Activated naive CD8-positive, alpha-beta T cell treated with anti-CD3 and anti-CD28 coated beads for 36 hours (primary cell): ENCODE measurements around the gene MIGA1. TPM values are rescaled to one million over a fixed set of nuclear protein-coding genes. Genes with fewer than 3 reads are reported as not detected.
"Not testable (repeated sequence)": the region's sequence is repeated elsewhere in the genome, so short reads cannot be mapped to it uniquely, and the experiment has no call there.

Experiments used
- DNase-seq: peaks from one replicate; pipeline ENCODE4 v3.0.0; 2021
- H3K27ac Mint-ChIP-seq: one replicate; pipeline ENCODE4 v1.8.0; 2022; ENCODE audit warnings: mild to moderate bottlenecking, moderate library complexity, mixed read lengths
- H3K27me3 Mint-ChIP-seq: one replicate; pipeline ENCODE4 v1.8.0; 2022; ENCODE audit warnings: mild to moderate bottlenecking, mixed read lengths
- H3K36me3 Mint-ChIP-seq: one replicate; pipeline ENCODE4 v1.8.0; 2021; ENCODE audit warnings: mild to moderate bottlenecking, mixed read lengths
- H3K4me1 Mint-ChIP-seq: one replicate; pipeline ENCODE4 v1.8.0; 2021; ENCODE audit warnings: mixed read lengths
- H3K4me3 Mint-ChIP-seq: one replicate; pipeline ENCODE4 v1.8.0; 2022; ENCODE audit warnings: mild to moderate bottlenecking, moderate library complexity, mixed read lengths
- H3K9me3 Mint-ChIP-seq: one replicate; pipeline ENCODE4 v1.8.0; 2022; ENCODE audit warnings: mixed read lengths
- total RNA-seq, 2 experiments: library from RNA; stranded (reverse); gene quantifications; one replicate each; pipeline ENCODE4 v1.2.3, GENCODE V29; 2021

MIGA1 gene
- total RNA-seq, 2 experiments from 2014 or later = 6.1 to 7.5 TPM

DNA sequence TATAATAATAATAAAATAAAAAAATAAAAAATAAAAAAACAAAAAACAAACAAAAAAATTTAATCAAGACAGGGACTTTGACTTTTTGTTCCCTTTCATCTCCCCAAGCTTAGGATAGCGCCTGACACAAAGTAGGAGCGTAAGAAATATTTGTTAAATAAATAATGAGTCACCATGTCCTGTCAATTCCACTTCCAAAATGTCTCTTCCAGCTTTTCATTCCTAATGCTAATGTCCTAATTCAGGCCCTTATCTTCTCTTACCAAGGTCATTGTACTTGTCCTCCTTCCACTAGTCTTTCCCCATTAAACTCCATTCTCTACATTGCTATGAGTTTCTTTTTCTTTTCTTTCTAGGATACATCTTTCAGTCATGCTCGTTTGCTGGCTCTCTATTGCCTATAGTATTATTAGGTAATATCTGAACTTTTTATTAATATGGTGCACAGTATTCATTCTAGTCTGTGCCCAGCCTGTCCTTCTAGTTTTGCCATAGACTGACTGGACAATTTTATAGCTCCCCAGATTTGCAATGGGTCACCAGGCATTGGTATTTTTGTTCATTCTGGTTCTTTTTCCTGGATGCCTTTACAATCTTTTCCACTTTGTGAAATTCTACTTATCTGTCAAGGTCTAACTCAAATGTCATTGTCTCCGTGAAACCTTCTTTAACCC is 120.3 kb downstream of the MIGA1 start:
- no peaks in the 10 kb centered on the region for H3K27me3 Mint-ChIP-seq
- H3K4me3 Mint-ChIP-seq = no peak overlapping the region
- no peaks in the 10 kb centered on the region for H3K4me1 Mint-ChIP-seq
- no peaks in the 10 kb centered on the region for H3K9me3 Mint-ChIP-seq
- H3K27ac Mint-ChIP-seq = no peak overlapping the region
- no peaks in the 10 kb centered on the region for H3K36me3 Mint-ChIP-seq
- no peak for DNase-seq

DNA sequence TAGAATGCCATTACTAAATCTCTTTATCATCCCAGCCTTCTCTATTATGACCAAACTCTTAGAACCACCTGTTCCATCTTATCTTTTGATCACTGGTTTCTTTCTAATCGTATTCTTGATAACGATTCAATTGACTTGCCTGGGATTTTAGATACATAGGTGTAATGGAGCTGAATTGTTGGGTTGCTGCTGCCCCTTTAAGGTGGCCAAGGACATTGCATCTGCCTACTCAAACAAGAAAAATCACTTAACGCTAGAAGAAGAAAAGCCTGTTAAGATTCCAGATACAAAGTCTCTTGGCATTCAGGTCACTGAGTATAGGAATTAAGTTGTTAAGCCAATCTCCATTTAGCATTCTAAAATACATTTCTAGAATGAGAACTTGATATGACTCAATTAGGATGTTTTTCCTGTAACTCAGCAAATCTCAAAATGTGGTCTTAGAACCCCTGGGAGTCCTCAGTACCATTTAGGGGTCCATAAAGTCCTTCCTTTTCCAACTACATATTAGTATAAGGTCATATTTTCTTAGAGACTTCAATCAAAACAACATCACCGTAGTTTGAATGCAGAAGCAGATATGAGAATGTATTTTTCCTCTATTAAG is 121.3 kb downstream of the MIGA1 start:
- H3K27me3 Mint-ChIP-seq = no peaks in the 10 kb centered on the region
- peak; percentile 10 for DNase-seq

DNA sequence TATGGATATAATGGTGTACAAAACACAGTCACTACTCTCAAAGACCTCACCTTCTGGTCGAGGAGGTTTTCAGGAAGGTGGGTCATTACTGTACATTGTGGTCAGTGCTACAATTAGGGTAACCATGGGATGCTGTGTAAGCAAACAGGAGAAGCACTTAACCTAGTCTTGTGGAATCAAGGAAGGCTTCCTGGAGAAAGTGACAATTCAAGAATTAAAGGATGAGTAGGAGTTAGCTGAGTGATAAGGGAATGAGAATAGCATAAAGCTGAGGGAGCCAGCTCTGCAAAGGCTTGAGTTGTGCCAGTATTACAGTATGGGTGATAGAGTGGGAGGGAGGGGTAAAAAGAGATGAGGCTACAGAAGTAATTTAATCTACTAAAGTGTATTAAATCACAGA is 126.2 kb downstream of the MIGA1 start:
- Mint-ChIP-seq H3K27ac (no peak overlapping the region), H3K9me3 (no peaks in the 10 kb centered on the region)

More for the DNA sequence above, 121.3 kb downstream of the MIGA1 start:
- Mint-ChIP-seq H3K9me3 (no peaks in the 10 kb centered on the region), H3K36me3 (no peaks in the 10 kb centered on the region), H3K4me3 (no peak overlapping the region), H3K4me1 (no peaks in the 10 kb centered on the region), H3K27ac (no peak overlapping the region)

DNA sequence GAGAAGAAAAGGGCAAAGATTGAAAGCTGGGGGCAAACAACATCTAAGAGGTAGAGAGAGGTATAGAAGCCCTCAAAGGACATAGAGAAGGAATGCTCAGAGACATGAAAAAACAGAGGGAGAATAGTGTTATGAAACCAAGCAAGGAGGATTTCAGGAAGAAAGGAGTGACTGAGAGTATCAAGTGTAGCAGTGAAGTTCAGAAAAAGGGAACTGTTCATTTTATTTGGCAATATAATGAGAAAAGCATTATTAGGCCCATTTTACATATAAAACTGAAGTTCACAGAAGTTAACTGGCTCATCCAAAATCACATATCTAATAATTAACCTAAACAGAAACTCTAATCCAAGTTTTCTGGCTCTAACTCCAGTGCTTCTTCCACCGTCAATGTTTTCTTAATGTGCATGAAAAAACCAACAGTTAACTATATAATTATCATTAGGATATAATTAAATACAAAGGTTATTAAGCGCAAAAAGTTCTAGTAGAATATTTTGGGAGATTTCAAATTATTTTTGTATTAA is 126.6 kb downstream of the MIGA1 start:
- H3K27ac Mint-ChIP-seq = no peak overlapping the region
- no peaks in the 10 kb centered on the region for H3K27me3 Mint-ChIP-seq
- no peaks in the 10 kb centered on the region for H3K4me1 Mint-ChIP-seq
- no peak overlapping the region for H3K4me3 Mint-ChIP-seq
- H3K9me3 Mint-ChIP-seq = no peaks in the 10 kb centered on the region
- no peak for DNase-seq
- no peaks in the 10 kb centered on the region for H3K36me3 Mint-ChIP-seq

More for the DNA sequence above, 126.2 kb downstream of the MIGA1 start:
- Mint-ChIP-seq H3K36me3 (no peaks in the 10 kb centered on the region), H3K4me3 (no peak overlapping the region), H3K27me3 (no peaks in the 10 kb centered on the region), H3K4me1 (no peaks in the 10 kb centered on the region)
- no peak for DNase-seq

DNA sequence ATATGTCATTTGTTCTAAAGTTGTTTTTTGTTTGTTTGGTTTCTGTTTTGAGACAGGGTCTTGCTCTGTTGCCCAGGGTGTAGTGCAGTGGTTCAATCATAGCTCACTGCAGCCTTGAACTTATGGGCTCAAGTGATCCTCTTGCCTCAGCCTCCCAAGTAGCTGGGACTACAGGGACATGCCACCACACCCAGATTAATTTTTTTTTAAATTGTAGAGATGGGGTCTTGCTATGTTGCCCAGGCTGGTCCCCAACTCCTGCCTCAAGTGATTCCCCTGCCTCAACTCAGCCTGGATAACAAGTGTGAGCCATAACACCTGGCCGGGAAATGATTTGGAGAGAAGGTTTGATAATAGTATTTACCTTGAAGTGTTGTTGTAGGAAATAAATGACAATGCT is 127.2 kb downstream of the MIGA1 start:
- Mint-ChIP-seq H3K27ac (no peak overlapping the region), H3K36me3 (no peaks in the 10 kb centered on the region), H3K9me3 (no peaks in the 10 kb centered on the region), H3K27me3 (no peaks in the 10 kb centered on the region), H3K4me3 (no peak overlapping the region), H3K4me1 (no peaks in the 10 kb centered on the region)
- no peak for DNase-seq

DNA sequence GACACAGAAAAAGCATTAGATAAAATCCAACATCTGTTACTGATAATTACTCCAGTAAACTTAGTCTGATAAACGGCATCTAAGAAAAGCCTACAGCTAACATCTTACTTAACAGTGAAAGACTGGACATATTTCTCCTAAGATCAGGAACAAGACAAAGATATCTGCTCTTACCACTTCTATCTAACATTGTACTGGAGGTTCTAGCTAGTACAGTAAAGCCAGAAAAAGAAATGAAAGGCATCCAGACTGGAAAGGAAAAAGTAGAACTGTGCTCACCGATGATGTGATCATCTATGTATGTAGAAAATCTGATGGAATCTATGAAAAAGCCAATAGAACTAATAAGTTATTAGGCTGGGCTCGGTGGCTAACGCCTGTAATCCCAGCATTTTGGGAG is 130.7 kb downstream of the MIGA1 start:
- Mint-ChIP-seq H3K4me3 (no peak overlapping the region), H3K27me3 (no peaks in the 10 kb centered on the region)

DNA sequence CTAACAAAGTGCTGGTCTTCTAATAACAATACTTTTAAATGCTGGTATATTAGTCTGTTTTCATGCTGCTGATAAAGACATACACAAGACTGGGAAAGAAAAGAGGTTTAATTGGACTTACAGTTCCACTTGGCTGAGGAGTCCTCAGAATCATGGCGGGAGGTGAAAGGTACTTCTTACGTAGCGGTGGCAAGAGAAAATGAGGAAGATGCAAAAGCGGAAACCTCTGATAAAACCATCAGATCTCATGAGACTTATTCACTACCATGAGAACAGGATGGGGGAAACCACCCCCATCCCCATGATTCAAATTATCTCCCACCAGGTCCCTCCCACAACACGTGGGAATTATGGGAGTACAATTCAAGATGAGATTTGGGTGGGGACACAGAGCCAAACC is 139.5 kb downstream of the MIGA1 start:
- not testable (repeated sequence) for H3K4me3 Mint-ChIP-seq, H3K4me1 Mint-ChIP-seq, DNase-seq, H3K9me3 Mint-ChIP-seq, H3K27me3 Mint-ChIP-seq, H3K27ac Mint-ChIP-seq, H3K36me3 Mint-ChIP-seq

More for the DNA sequence above, 130.7 kb downstream of the MIGA1 start:
- no peak for DNase-seq
- Mint-ChIP-seq H3K36me3 (no peaks in the 10 kb centered on the region), H3K4me1 (no peaks in the 10 kb centered on the region), H3K9me3 (no peaks in the 10 kb centered on the region), H3K27ac (no peak overlapping the region)

DNA sequence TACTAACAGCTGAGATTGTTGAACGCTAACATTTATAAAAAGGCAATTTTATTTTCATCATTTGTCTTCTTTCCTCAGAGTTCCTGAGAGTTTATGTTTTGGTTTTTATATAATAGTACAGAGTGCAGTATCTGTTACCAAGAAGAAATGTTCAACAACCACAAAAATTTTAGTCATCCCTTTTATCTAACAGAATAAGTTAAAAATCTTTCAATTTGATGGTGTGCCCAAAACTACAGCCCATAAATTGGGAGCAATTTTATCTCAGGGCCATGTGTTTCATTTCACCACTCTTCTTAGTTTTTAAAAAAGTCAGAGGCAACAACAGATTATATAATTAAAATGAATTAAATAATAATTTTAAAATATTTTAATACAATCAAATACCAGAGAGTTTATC is 146.1 kb downstream of the MIGA1 start:
- Mint-ChIP-seq H3K4me1 (peaks cover 4% of the 10 kb centered on the region), H3K9me3 (no peaks in the 10 kb centered on the region), H3K27me3 (no peaks in the 10 kb centered on the region), H3K36me3 (no peaks in the 10 kb centered on the region), H3K27ac (no peak overlapping the region), H3K4me3 (no peak overlapping the region)
- DNase-seq = no peak

DNA sequence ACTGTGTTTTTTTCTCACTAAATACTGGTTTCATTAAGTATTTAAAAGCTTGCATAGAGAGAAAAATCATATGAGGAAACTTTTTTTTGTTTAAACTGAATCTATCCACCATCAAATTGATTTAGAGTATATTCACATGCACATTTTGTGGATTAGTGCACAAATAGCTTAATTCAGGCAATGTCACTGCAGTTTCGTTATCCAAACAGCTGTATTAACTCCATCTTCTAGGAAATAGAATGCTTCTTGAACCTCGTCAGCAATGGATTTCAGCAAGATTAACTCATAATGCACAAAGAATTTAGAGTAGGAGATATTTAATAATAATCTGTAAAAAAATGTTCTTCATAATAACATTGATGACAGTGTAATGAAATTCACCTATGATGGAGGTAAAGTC is 146.5 kb downstream of the MIGA1 start:
- Mint-ChIP-seq H3K27ac (no peak overlapping the region), H3K4me3 (no peak overlapping the region), H3K9me3 (no peaks in the 10 kb centered on the region), H3K4me1 (peaks cover 4% of the 10 kb centered on the region), H3K27me3 (no peaks in the 10 kb centered on the region), H3K36me3 (no peaks in the 10 kb centered on the region)
- no peak for DNase-seq

DNA sequence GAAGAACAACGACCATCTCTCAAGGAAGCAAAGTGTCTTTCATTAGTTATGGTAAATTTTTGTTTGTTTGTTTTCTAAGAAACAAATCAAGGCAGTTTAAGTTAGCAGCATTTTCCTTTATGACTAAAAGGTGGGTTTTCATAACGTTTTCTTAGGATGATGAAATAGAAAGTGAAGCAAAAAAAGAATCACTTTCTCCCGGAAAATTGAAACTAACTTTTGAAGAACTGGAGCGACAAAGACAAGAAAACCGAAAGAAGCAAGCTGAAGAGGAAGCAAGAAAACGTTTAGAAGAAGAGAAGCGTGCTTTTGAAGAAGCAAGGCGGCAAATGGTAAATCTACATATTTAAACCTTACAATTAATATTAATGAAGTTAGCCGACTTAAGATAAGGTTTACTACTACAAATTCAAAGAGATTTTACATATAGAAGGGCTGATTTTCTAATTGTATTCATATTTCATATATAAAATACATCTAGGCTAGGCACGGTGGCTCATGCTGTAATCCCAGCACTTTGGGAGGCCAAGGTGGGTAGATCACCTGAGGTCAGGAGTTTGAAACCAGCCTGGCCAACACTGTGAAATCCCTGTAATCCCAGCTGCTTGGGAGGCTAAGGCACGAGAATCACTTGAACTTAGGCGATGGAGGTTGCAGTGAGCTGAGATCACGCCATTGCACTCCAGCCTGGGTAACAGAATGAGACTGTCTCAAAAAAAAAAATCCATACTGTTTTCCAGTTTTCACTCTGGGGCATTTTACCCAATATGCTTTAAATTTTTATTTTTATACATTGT is 147.3 kb downstream of the MIGA1 start:
- no peaks in the 10 kb centered on the region for H3K36me3 Mint-ChIP-seq
- H3K4me3 Mint-ChIP-seq = peak overlapping the region; percentile 73
- no peaks in the 10 kb centered on the region for H3K9me3 Mint-ChIP-seq
- DNase-seq = no peak
- H3K4me1 Mint-ChIP-seq = peaks cover 4% of the 10 kb centered on the region
- no peaks in the 10 kb centered on the region for H3K27me3 Mint-ChIP-seq
- H3K27ac Mint-ChIP-seq = peak overlapping the region; percentile 83

DNA sequence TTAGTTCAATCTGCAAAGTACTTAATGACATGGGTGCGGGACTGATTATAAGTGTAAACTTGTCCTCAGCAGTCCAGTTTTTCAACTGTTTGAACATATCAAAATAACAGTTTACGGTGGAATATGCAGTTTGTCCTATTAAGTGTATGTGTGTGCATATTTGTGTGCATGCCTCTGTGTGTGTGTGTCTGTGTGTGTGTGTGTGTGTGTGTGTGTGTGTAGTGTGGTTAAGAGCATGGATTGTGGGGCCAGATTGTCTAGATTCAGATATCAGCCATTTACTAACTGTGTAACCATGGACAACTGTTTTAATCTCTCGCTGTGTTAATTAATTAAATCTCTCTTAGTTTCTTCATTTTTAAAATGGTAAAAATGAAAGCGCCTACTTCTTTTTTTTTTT is 148.0 kb downstream of the MIGA1 start:
- Mint-ChIP-seq H3K36me3 (no peaks in the 10 kb centered on the region), H3K27ac (no peak overlapping the region), H3K27me3 (no peaks in the 10 kb centered on the region), H3K9me3 (no peaks in the 10 kb centered on the region), H3K4me3 (peak overlapping the region; percentile 30), H3K4me1 (peaks cover 4% of the 10 kb centered on the region)
- no peak for DNase-seq

Other genes starting within 250 kb of the MIGA1 start
- gene ZZZ3, start 97.0 kb upstream of the MIGA1 start, total RNA-seq = 10 to 100 TPM; 48.4 to 48.5 TPM
- gene USP33, start 19.8 kb upstream of the MIGA1 start, total RNA-seq = 10 to 100 TPM; 33.9 to 34.1 TPM
- 1 to 10 TPM; 2.5 to 2.6 TPM for gene NEXN, start 109.0 kb downstream of the MIGA1 start, total RNA-seq
- gene FUBP1, start 199.4 kb downstream of the MIGA1 start, total RNA-seq = 100 to 1,000 TPM; 242 to 255 TPM
- gene DNAJB4, start 225.3 kb downstream of the MIGA1 start, total RNA-seq = 1 to 10 TPM; 7.0 to 8.4 TPM